ENCODE results near the gene PGAM5. TPM values are rescaled to one million over a fixed set of nuclear protein-coding genes. Genes with fewer than 3 reads are reported as not detected.

Gene PGAM5
- total RNA-seq (10 to 100 TPM; 19.4 to 28.8 (median 21.7) TPM), polyA plus RNA-seq (10 to 100 TPM in 2 of 3 donors, 1 to 10 TPM in 1; 8.2 to 24.0 (median 14.1) TPM)
- long read RNA-seq, donor 1, partial matches to known transcripts, result 16 of 17 reads
- long read RNA-seq, donor 1, other reads (novel, unspliced or antisense), result 0 of 17 reads
- long read RNA-seq, donor 2, partial matches to known transcripts, result 19 of 19 reads
- long read RNA-seq, donor 2, other reads (novel, unspliced or antisense), result 0 of 19 reads

DNA sequence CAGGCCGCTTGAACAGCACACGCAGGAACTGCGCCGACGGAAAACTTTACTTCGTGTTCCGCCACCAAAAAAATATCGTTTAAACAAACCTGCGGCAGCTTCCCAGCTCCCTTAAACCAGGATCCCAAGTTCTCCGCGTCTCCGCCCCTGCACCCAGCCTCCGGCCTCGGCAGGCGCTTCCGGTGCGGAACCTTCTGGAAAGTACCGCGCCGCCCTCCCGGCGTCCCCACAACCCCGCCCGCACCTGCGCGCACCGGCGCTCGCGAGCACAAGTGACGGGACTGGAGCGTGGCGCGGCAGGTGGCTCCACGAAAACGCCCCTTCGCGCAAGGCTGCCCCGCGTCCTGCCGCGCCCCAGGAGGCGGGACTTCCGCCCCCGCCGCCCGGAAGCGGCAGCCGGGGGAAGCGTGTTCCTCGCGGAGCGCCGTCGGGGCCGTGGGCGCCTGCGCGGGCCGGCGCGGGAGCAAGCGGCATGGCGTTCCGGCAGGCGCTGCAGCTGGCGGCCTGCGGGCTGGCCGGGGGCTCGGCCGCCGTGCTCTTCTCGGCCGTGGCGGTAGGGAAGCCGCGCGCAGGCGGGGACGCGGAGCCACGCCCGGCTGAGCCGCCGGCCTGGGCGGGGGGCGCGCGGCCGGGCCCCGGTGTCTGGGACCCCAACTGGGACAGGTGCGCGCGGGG is at the start of gene PGAM5:
Gene PGAM5, plus strand, starts transcription at position 438 of the 675 bp plus-strand sequence. Its CDS starts 35 bp downstream, at position 473.
- Histone ChIP-seq H3K4me3 (peak within 1 kb of the TSS; percentile 64 to 98 (median 92)), H3K4me1 (peaks cover 14 to 44% (median 31%) of the 10 kb centered on the region in 6 donors), H3K36me3 (peaks cover 0 to 29% (median 7%) of the 10 kb centered on the region in 6 donors), H3K27me3 (replicated peaks in 1 of 7) (no peaks in the 10 kb centered on the region), H3K27ac (peak within 1 kb of the TSS; percentile 39 to 93 (median 86)), H3K9me3 (peaks cover 0 to 32% (median 15%) of the 10 kb centered on the region in 8 donors)
- DNase-seq, result peak; percentile 97
- 0 to 2% (median 1%) methylated on average over 24 to 94 of the region's 94 CpGs for whole genome bisulfite sequencing, 5 donors
- TF ChIP-seq POLR2A (IDR thresholded peaks at IDR 0.05) (peak in 1 of 3 donors; percentile 47), CTCF (IDR thresholded peaks at IDR 0.05 in 8 of 11, conservative IDR thresholded peaks at IDR 0.05 in 3 of 11) (peak in 3 of 11 experiments; percentile 18 to 31 (median 25)), POLR2AphosphoS5 (IDR thresholded peaks at IDR 0.05) (peak; percentile 93 to 95 (median 93))
- intact Hi-C loops (cut with DNase I; ENCODE audit: low total_unique reads), result no loop called here

DNA sequence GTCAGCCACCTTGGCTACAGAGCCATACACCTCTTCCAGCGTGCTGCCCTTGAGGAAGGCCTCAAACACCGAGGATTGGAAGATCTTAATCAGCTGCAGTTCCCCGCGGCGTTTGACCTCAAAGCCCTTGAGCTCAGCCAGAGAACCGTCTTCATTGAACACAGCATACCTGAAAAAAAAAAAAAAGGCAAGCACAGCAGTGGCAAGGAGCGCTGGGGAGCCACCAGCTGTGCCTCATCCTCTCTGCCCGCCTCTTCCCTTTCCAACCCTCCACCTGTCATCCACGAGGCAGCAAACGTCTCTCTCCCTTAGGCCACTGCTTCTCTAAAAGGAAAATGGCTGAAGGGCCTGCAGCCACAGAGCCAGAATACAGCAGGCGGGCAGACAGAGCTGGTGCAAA is 49.6 kb upstream of the PGAM5 start:
- intact Hi-C loops (cut with DNase I; ENCODE audit: low total_unique reads), result no loop called here
- no peak for DNase-seq
- Histone ChIP-seq H3K4me3 (no peak overlapping the region), H3K27ac (peak overlapping the region in 4 of 8 donors; percentile 27 to 75 (median 71)), H3K9me3 (no peaks in the 10 kb centered on the region), H3K36me3 (peaks cover 0 to 100% (median 69%) of the 10 kb centered on the region in 6 donors), H3K4me1 (peaks cover 0 to 81% (median 31%) of the 10 kb centered on the region in 6 donors), H3K27me3 (replicated peaks in 1 of 7) (no peaks in the 10 kb centered on the region)
- TF ChIP-seq POLR2AphosphoS5 (IDR thresholded peaks at IDR 0.05) (no peak), CTCF (IDR thresholded peaks at IDR 0.05 in 8 of 11, conservative IDR thresholded peaks at IDR 0.05 in 3 of 11) (no peak), POLR2A (IDR thresholded peaks at IDR 0.05) (no peak)
- WGBS, 5 donors, result 64 to 73% (median 68%) methylated on average over 11 of the region's 11 CpGs

GRCh38 chr12:132661972-132662371 is 48.7 kb upstream of the PGAM5 start:
- no peak for DNase-seq
- Histone ChIP-seq H3K27ac (peak overlapping the region in 5 of 8 donors; percentile 27 to 75 (median 68)), H3K27me3 (replicated peaks in 1 of 7) (no peaks in the 10 kb centered on the region), H3K4me1 (peaks cover 0 to 81% (median 31%) of the 10 kb centered on the region in 6 donors), H3K36me3 (peaks cover 0 to 100% (median 70%) of the 10 kb centered on the region in 6 donors), H3K4me3 (peak overlapping the region in 2 of 8 donors; percentile 6 to 27), H3K9me3 (no peaks in the 10 kb centered on the region)
- WGBS, 5 donors, result 52 to 73% (median 54%) methylated on average over 5 of the region's 5 CpGs
- intact Hi-C loops (cut with DNase I; ENCODE audit: low total_unique reads), result no loop called here
- no peak for TF ChIP-seq POLR2A (IDR thresholded peaks at IDR 0.05)
- no peak for TF ChIP-seq CTCF (IDR thresholded peaks at IDR 0.05 in 8 of 11, conservative IDR thresholded peaks at IDR 0.05 in 3 of 11)
- peak in 2 of 3 donors; percentile 18 to 22 for TF ChIP-seq POLR2AphosphoS5 (IDR thresholded peaks at IDR 0.05)
